ENCODE measurements around the gene SMG7. TPM values are rescaled to one million over a fixed set of nuclear protein-coding genes. Genes with fewer than 3 reads are reported as not detected.

Gene SMG7
- total RNA-seq, 1 experiment from 2014 or later: 54.1 TPM

- BruUV-seq (replicated peaks): no TSS peak
- H4K20me1 ChIP-seq (ENCODE audit: insufficient read depth): no peaks in the 10 kb centered on the region
- no peaks in the 10 kb centered on the region for H3K9me2 ChIP-seq (ENCODE audit: insufficient read depth)
- intact Hi-C loops (cut with micrococcal nuclease): no loop called here
- no peak overlapping the region for H3K4me2 ChIP-seq (ENCODE audit: low read length)
- TF ChIP-seq ATF3 (IDR thresholded peaks at IDR 0.05) (no peak), CEBPB (IDR thresholded peaks at IDR 0.05; ENCODE audit: low read depth) (no peak), ZNF274 (IDR thresholded peaks at IDR 0.05; ENCODE audit: low read depth, low read length) (no peak), RAD21 (IDR thresholded peaks at IDR 0.05; ENCODE audit: low read depth) (no peak), SIN3A (IDR thresholded peaks at IDR 0.05; ENCODE audit: low read depth) (no peak), REST (IDR thresholded peaks at IDR 0.05; ENCODE audit: low read depth) (no peak), POLR2AphosphoS5 (IDR thresholded peaks at IDR 0.05; ENCODE audit: low read depth, low read length) (no peak), SP1 (IDR thresholded peaks at IDR 0.05; ENCODE audit: low read depth) (no peak), ZBTB33 (IDR thresholded peaks at IDR 0.05; ENCODE audit: extremely low read depth, insufficient replicate concordance, low read length) (no peak), POLR2A (IDR thresholded peaks at IDR 0.05; ENCODE audit: borderline replicate concordance, extremely low read depth, insufficient read depth, insufficient read length) (no peak), CTCF (IDR thresholded peaks at IDR 0.05 in 2 of 3, conservative IDR thresholded peaks at IDR 0.05 in 1 of 3; ENCODE audit: borderline replicate concordance in 1 of 3, insufficient read depth in 1 of 3, low read depth in 2 of 3, low read length in 2 of 3) (no peak), EZH2phosphoT487 (IDR thresholded peaks at IDR 0.05; ENCODE audit: borderline replicate concordance) (no peak), SRF (IDR thresholded peaks at IDR 0.05; ENCODE audit: low read depth) (no peak), FOSL1 (IDR thresholded peaks at IDR 0.05; ENCODE audit: low read depth) (no peak), ELF1 (IDR thresholded peaks at IDR 0.05; ENCODE audit: borderline replicate concordance, low read depth) (no peak)
- peaks cover 0 to 7% of the 10 kb centered on the region in 2 experiments; a peak in 1 of 4 replicates for H3K4me1 ChIP-seq (ENCODE audit: control insufficient read depth in 1 of 2, insufficient read depth in 2 of 2, low read length in 2 of 2)
- CTCF ChIA-PET: no interaction called here
- RAD21 ChIA-PET (ENCODE audit: low non-redundant PET in 1 of 2, low total read pairs in 2 of 2, uncharacterized antibody in 2 of 2, unreplicated experiment in 2 of 2): no interaction called here
- no peaks in the 10 kb centered on the region for H3K27me3 ChIP-seq (ENCODE audit: insufficient read depth, low read length)
- H3K79me2 ChIP-seq (ENCODE audit: insufficient read depth, low read length): no peaks in the 10 kb centered on the region
- ATAC-seq (no peak), DNase-seq (ENCODE audit: low read depth, low spot score) (no peak)
- H3K27ac ChIP-seq (ENCODE audit: low read depth, low read length): no peak overlapping the region
- H3K4me3 ChIP-seq (replicated peaks in 1 of 2; ENCODE audit: low read depth in 1 of 2, low read length in 2 of 2): no peak overlapping the region
- no peak overlapping the region for H2AFZ ChIP-seq (ENCODE audit: low read depth, low read length, poor library complexity, severe bottlenecking)
- no peaks in the 10 kb centered on the region for H3K9me3 ChIP-seq (ENCODE audit: control insufficient read depth in 1 of 2, insufficient read depth in 1 of 2, low read depth in 1 of 2, low read length in 2 of 2)
- H3K9ac ChIP-seq (ENCODE audit: low read length): no peak overlapping the region
- POLR2A ChIA-PET: no interaction called here
- H3K36me3 ChIP-seq (ENCODE audit: control insufficient read depth in 1 of 2, insufficient read depth in 2 of 2, low read length in 2 of 2): no peaks in the 10 kb centered on the region
Measured at GRCh38 chr1:183597656-183598347, 125.5 kb downstream of the SMG7 start.
